HPDE6-E6E7 (cell line): ENCODE data around the gene TSPAN6.

Experiments
- DNase-seq: peaks from one replicate; pipeline ENCODE4 v3.0.0; 2011; ENCODE audit warnings: missing footprints; ENCODE audit errors: extremely low spot score

The TSPAN6 gene

GRCh38 chrX:100584611-100585010 is 52.0 kb downstream of the TSPAN6 start, which contains the start of gene TNMD:
Gene TNMD, plus strand, starts transcription at chrX:100584936. Its CDS starts 83 bp downstream, at chrX:100585019.
- DNase-seq: no peak
